T-cell (primary cell): Measurements from ENCODE around the gene PUS7. TPM values are rescaled to one million over a fixed set of nuclear protein-coding genes. Genes with fewer than 3 reads are reported as not detected.

ENCODE experiments used
- ATAC-seq, 4 experiments: fragments of 200-7000 bp in 3 of 4; fragments of 150-1000 bp in 1 of 4; cut with Tn5 transposase; replicated peaks in 1 of 4; 1 replicate in 3 of 4; 2 replicates in 1 of 4; pipeline ENCODE4 v1.10.0; 2021; ENCODE audit warnings: moderate library complexity in 3 of 4, mild to moderate bottlenecking in 2 of 4, moderate number of reproducible peaks in 1 of 4
- CTCF ChIA-PET, 2 donors: fragments of 300-600 bp; sonication (Branson Sonifier 250); formaldehyde crosslinking; loops; one replicate each; lab custom pipeline; 2022; ENCODE audit warnings: antibody characterized with exemption in 2 of 2; lab: Charles Lee
- POLR2A ChIA-PET, 2 donors: fragments of 300-600 bp; sonication (Branson Sonifier 250); formaldehyde crosslinking; loops; one replicate each; lab custom pipeline; 2022; ENCODE audit warnings: antibody characterized with exemption in 2 of 2; lab: Charles Lee
- DNase-seq, 35 experiments: peaks; one replicate each; pipeline versions ENCODE4 v3.0.0 to v3.0.0-alpha.2; 2013 to 2023
- H3K27ac ChIP-seq: one replicate; pipeline ENCODE4 v1.5.1; 2013; ENCODE audit warnings: low read length
- H3K27me3 ChIP-seq, 2 experiments: replicated peaks in 1 of 2; 1 replicate in 1 of 2; 2 replicates in 1 of 2; pipeline versions ENCODE4 v1.6.1 to v1.7.0; 2013; ENCODE audit warnings: low read length in 1 of 2, mixed read lengths in 1 of 2; ENCODE audit not compliant: control insufficient read depth in 2 of 2, insufficient read depth in 2 of 2; ENCODE audit errors: extremely low read depth in 1 of 2
- H3K36me3 ChIP-seq, 2 donors: 1 replicate in 1 of 2; 2 replicates in 1 of 2; pipeline versions ENCODE4 v1.6.1 to v1.7.0; 2013; ENCODE audit warnings: low read length in 1 of 2; ENCODE audit not compliant: control insufficient read depth in 2 of 2, insufficient read depth in 1 of 2; ENCODE audit errors: extremely low read depth in 1 of 2
- H3K4me1 ChIP-seq, 2 experiments: 1 replicate in 1 of 2; 2 replicates in 1 of 2; pipeline versions ENCODE4 v1.6.1 to v1.7.0; 2013; ENCODE audit warnings: low read length in 2 of 2, mixed read lengths in 1 of 2; ENCODE audit not compliant: insufficient read depth in 2 of 2, control insufficient read depth in 1 of 2; ENCODE audit errors: extremely low read depth in 1 of 2
- H3K4me3 ChIP-seq, 2 donors: 1 replicate in 1 of 2; 2 replicates in 1 of 2; pipeline versions ENCODE4 v1.5.1 to v1.7.0; 2013; ENCODE audit warnings: mild to moderate bottlenecking in 2 of 2, low read length in 1 of 2, moderate library complexity in 1 of 2; ENCODE audit not compliant: control insufficient read depth in 1 of 2; ENCODE audit errors: extremely low read depth in 1 of 2
- H3K9me3 ChIP-seq: 2 replicates; pipeline ENCODE4 v1.7.0; 2013
- H3K27ac Mint-ChIP-seq, 2 donors: one replicate each; pipeline ENCODE4 v1.8.0; 2020 to 2021; ENCODE audit warnings: mild to moderate bottlenecking in 2 of 2, mixed read lengths in 2 of 2
- H3K27me3 Mint-ChIP-seq, 2 donors: one replicate each; pipeline ENCODE4 v1.8.0; 2021 to 2022; ENCODE audit warnings: mixed read lengths in 2 of 2
- H3K36me3 Mint-ChIP-seq: one replicate; pipeline ENCODE4 v1.8.0; 2021; ENCODE audit warnings: mixed read lengths
- H3K4me1 Mint-ChIP-seq, 3 donors: one replicate each; pipeline ENCODE4 v1.8.0; 2020 to 2022; ENCODE audit warnings: mixed read lengths in 3 of 3, mild to moderate bottlenecking in 1 of 3
- H3K4me3 Mint-ChIP-seq, 3 donors: one replicate each; pipeline ENCODE4 v1.8.0; 2020 to 2022; ENCODE audit warnings: mild to moderate bottlenecking in 3 of 3, mixed read lengths in 3 of 3, moderate library complexity in 3 of 3
- H3K9me3 Mint-ChIP-seq, 3 donors: one replicate each; pipeline ENCODE4 v1.8.0; 2020 to 2022; ENCODE audit warnings: mixed read lengths in 3 of 3
- WGBS: methylation state at CpG from one replicate; pipeline ENCODE4 v1.1.5; 2013; ENCODE audit warnings: missing lambda C conversion rate; ENCODE audit not compliant: insufficient coverage; 5-methylcytosine and 5-hydroxymethylcytosine counted together
- total RNA-seq, 35 experiments: library from RNA in 6 of 35; stranded (reverse) in 6 of 35; fragments of 120-200 nt in 1 of 35; gene quantifications; one replicate each; pipeline versions ENCODE4 v1.2.1 to v1.2.4 and lab custom pipeline; 2013 to 2026

Gene PUS7, protein sequence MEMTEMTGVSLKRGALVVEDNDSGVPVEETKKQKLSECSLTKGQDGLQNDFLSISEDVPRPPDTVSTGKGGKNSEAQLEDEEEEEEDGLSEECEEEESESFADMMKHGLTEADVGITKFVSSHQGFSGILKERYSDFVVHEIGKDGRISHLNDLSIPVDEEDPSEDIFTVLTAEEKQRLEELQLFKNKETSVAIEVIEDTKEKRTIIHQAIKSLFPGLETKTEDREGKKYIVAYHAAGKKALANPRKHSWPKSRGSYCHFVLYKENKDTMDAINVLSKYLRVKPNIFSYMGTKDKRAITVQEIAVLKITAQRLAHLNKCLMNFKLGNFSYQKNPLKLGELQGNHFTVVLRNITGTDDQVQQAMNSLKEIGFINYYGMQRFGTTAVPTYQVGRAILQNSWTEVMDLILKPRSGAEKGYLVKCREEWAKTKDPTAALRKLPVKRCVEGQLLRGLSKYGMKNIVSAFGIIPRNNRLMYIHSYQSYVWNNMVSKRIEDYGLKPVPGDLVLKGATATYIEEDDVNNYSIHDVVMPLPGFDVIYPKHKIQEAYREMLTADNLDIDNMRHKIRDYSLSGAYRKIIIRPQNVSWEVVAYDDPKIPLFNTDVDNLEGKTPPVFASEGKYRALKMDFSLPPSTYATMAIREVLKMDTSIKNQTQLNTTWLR
- total RNA-seq (10 to 100 TPM in 1 of 5 donors, 1 to 10 TPM in 4; 3.6 to 10.2 (median 5.7) TPM), total RNA-seq (lab: John Stamatoyannopoulos, UW) (7.4 to 133 (median 15.4) reads per million in 29 experiments)
- total RNA-seq (2013): 6.0 TPM

DNA sequence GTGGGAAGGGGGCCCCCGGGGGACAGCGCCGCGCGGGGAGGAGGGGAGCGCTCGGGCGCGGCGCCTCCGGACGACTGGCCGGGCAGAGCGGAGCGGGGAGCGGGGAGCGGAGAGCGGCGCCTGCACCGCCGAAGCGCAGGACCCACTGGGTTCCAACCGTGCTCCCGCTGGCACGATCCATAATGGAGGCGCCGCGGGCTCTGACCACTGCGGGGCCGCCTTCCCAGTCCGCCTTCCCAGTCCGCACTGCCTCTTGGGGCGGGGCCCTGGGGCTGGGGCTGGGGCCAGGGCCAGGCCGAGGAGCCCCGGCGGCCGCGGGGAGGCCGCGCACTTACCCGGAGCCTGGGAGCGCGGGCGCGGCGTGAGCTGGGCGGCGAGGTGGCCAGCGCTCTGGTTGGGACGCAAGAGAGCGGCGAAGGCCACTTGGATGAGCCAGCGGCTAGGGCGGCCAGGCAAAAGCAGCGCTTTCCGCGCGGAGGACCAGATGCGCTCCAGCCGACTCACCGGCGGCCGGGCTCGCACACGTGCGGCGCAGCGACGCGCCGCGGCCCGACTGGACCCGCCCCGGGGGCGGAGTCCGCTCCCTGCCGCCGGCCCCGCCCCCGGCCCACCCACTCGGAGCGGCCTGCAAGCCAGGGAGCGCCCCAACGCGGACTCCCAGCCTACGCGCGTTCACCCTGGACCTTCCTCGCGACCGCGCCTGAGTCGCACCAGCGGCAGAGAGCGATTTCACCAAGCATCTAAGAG is at the start of gene PUS7:
TSS of gene PUS7 (minus strand) at position 555 of the 747 bp plus-strand sequence. CDS start 13,759 bp downstream, outside the sequence.
- Histone ChIP-seq H3K27ac (peak within 1 kb of the TSS; percentile 76), H3K27me3 (no peaks in the 10 kb centered on the region), H3K36me3 (no peaks in the 10 kb centered on the region), H3K9me3 (no peaks in the 10 kb centered on the region), H3K4me1 (peaks cover 8 to 18% of the 10 kb centered on the region in 2 experiments), H3K4me3 (peak within 1 kb of the TSS; percentile 58 to 83)
- H3K36me3 Mint-ChIP-seq: peaks cover 3% of the 10 kb centered on the region
- no peaks in the 10 kb centered on the region for H3K27me3 Mint-ChIP-seq
- WGBS: under 1% methylated on average over 81 of the region's 96 CpGs
- no peaks in the 10 kb centered on the region for H3K9me3 Mint-ChIP-seq
- CTCF ChIA-PET: no interaction called here
- ATAC-seq (peak; percentile 95 to 99 (median 96)), DNase-seq (peak; percentile 51 to 89 (median 70))
- peak within 1 kb of the TSS; percentile 70 to 88 for H3K27ac Mint-ChIP-seq
- H3K4me1 Mint-ChIP-seq: peaks cover 13 to 20% (median 17%) of the 10 kb centered on the region in 3 donors
- POLR2A ChIA-PET: interaction anchor here in 1 of 2 donors (1.6 kb wide), 1 partner anchor 9 kb away, joined by 3 read pairs; no protein-coding TSS in a partner anchor
- H3K4me3 Mint-ChIP-seq: peak within 1 kb of the TSS; percentile 90 to 97 (median 94)

DNA sequence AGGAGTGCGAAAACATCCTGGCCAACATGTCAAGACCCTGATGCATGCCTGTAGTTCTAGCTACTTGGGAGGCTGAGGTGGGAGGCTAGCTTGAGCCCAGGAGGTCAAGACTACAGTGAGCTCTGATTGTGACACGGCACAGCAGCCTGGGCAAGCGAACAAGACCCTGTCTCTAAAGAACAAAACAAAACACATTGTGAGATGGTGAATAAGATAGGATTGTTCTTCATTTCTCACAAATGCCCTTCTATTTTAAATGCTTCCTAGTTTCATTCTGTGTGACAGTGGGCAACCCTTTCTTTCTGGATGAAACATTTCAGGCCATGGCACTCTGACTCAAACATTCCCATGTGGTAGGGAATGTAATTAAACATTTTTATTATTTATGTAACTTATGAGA is 45.8 kb upstream of the PUS7 start:
- no peak for ATAC-seq
- POLR2A ChIA-PET: no interaction called here

DNA sequence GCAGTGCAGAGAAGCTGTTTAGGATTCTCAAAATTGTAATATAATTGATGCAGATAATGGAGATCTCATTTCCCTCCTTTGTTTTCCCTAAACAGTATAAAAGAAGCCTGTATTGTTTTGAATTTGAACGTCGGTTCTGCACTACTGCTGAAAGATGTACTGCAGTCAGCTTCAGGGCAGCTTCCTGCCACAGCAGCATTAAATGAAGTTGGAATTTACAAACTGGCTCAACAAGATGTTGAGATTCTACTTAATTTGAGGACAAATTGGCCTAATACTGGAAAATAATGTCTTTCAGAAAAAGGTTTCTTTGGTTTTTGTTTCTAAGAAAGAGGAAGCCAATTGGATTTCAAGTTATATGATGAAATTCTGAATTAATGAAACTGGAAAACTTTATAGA is 45.0 kb upstream of the PUS7 start:
- POLR2A ChIA-PET: no interaction called here
- H3K27ac ChIP-seq: no peak overlapping the region
- H3K27me3 ChIP-seq: no peaks in the 10 kb centered on the region
- H3K9me3 ChIP-seq: no peaks in the 10 kb centered on the region
- Mint-ChIP-seq H3K9me3 (no peaks in the 10 kb centered on the region), H3K27me3 (no peaks in the 10 kb centered on the region), H3K36me3 (peaks cover 26% of the 10 kb centered on the region), H3K27ac (no peak overlapping the region), H3K4me3 (no peak overlapping the region), H3K4me1 (no peaks in the 10 kb centered on the region)
- CTCF ChIA-PET: interaction anchor here (0.6 to 0.7 kb wide), 3 partner anchors 19 to 1096 kb away, joined by 3 read pairs; no protein-coding TSS in a partner anchor
- H3K4me3 ChIP-seq: no peak overlapping the region
- 83% methylated on average over 2 of the region's 2 CpGs for WGBS
- no peak for DNase-seq
- peaks cover 2 to 51% of the 10 kb centered on the region in 2 donors for H3K36me3 ChIP-seq
- no peak for ATAC-seq
- no peaks in the 10 kb centered on the region for H3K4me1 ChIP-seq

More for the DNA sequence above, 45.8 kb upstream of the PUS7 start:
- H3K27ac Mint-ChIP-seq: no peak overlapping the region
- no peak overlapping the region for H3K4me3 Mint-ChIP-seq
- Histone ChIP-seq H3K27me3 (no peaks in the 10 kb centered on the region), H3K9me3 (no peaks in the 10 kb centered on the region), H3K4me3 (no peak overlapping the region), H3K27ac (no peak overlapping the region), H3K36me3 (peaks cover 2 to 51% of the 10 kb centered on the region in 2 donors), H3K4me1 (no peaks in the 10 kb centered on the region)
- H3K9me3 Mint-ChIP-seq: no peaks in the 10 kb centered on the region
- no peaks in the 10 kb centered on the region for H3K4me1 Mint-ChIP-seq
- peaks cover 25% of the 10 kb centered on the region for H3K36me3 Mint-ChIP-seq
- WGBS: no CpG with 5 or more reads among the region's 3 CpGs
- no peak for DNase-seq
- CTCF ChIA-PET: interaction anchor here in 1 of 2 donors (0.6 to 0.7 kb wide), 3 partner anchors 18 to 513 kb away, joined by 3 to 7 read pairs (median 3); no protein-coding TSS in a partner anchor
- H3K27me3 Mint-ChIP-seq: no peaks in the 10 kb centered on the region

DNA sequence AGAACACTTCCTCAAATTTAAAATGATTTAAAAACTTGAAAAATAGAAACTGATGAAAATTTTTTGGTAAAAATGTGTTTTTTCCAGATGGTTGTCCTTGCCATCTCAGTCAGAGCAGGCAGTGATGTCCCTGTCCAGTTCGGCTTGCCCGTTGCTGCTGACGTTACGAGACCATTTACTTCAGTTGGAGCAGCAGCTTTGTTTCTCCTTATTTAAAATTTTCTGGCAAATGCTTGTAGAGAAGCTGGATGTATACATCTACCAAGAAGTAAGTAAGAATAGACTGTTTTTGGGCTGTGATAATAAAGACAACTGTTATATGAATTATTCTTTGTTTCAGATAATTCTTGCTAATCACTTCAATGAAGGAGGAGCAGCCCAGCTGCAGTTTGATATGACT is 43.1 kb upstream of the PUS7 start:
- H3K27ac ChIP-seq: no peak overlapping the region
- Mint-ChIP-seq H3K36me3 (peaks cover 27% of the 10 kb centered on the region), H3K27ac (no peak overlapping the region), H3K9me3 (no peaks in the 10 kb centered on the region), H3K4me1 (no peaks in the 10 kb centered on the region), H3K4me3 (no peak overlapping the region), H3K27me3 (no peaks in the 10 kb centered on the region)
- H3K27me3 ChIP-seq: no peaks in the 10 kb centered on the region
- H3K9me3 ChIP-seq: no peaks in the 10 kb centered on the region
- ATAC-seq (no peak), DNase-seq (no peak)
- peaks cover 9 to 57% of the 10 kb centered on the region in 2 donors for H3K36me3 ChIP-seq
- POLR2A ChIA-PET: interaction anchor here (0.6 to 0.7 kb wide), 2 partner anchors 16 to 576 kb away, joined by 3 to 4 read pairs; no protein-coding TSS in a partner anchor
- no CpG with 5 or more reads among the region's 4 CpGs for WGBS
- CTCF ChIA-PET: no interaction called here
- no peaks in the 10 kb centered on the region for H3K4me1 ChIP-seq
- H3K4me3 ChIP-seq: no peak overlapping the region

DNA sequence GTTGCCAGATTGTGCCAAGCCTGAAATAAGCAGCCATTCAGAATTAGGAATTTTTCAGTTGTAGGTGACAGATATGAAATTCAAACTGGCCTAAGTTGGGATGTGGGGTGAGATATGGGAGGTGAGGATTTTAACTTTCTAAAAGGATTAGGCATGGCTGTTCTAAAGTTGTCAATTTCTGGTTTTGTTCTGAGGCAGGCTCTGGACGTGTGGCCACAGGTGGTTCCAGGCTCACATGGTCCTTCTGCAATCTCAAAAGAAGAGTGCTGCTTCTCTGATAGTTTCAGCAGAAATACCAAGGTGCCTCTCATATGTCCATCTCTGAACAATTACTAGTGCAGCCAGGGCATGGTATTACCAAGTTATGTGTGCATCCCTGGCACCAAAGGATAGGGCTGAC is 37.9 kb upstream of the PUS7 start:
- H3K27me3 Mint-ChIP-seq: no peaks in the 10 kb centered on the region
- H3K9me3 Mint-ChIP-seq: no peaks in the 10 kb centered on the region
- Histone ChIP-seq H3K9me3 (no peaks in the 10 kb centered on the region), H3K4me1 (no peaks in the 10 kb centered on the region), H3K4me3 (no peak overlapping the region), H3K36me3 (peaks cover 11 to 44% of the 10 kb centered on the region in 2 donors), H3K27me3 (no peaks in the 10 kb centered on the region), H3K27ac (no peak overlapping the region)
- ChIA-PET POLR2A (no interaction called here), CTCF (no interaction called here)
- no CpG with 5 or more reads among the region's 1 CpG for WGBS
- no peak overlapping the region for H3K27ac Mint-ChIP-seq
- no peak overlapping the region for H3K4me3 Mint-ChIP-seq
- no peak for ATAC-seq
- DNase-seq: no peak
- no peaks in the 10 kb centered on the region for H3K4me1 Mint-ChIP-seq
- peaks cover 25% of the 10 kb centered on the region for H3K36me3 Mint-ChIP-seq

DNA sequence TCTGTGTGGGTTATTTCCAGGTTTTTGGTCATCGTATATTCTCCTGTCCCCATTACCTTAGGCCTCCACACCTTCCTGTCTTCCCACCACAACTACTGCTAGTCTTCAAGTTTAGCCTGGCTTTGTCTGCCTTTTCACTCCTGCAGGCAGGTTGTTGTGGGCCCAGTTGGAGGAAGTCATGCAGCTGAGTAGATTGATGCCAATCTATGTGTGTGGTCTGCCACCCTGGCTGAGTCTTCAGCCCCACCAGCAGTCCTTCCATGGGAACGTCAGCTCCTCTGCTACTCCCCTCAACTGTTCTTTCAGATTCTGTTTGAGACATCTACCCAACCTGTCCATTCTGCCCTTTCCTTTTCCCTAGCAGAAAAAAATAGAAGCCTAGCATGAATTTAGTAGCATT is 16.3 kb upstream of the PUS7 start:
- peaks cover 13 to 33% (median 31%) of the 10 kb centered on the region in 3 donors for H3K4me1 Mint-ChIP-seq
- no peak overlapping the region for H3K27ac Mint-ChIP-seq
- no peak overlapping the region for H3K27ac ChIP-seq
- peaks cover 16 to 62% of the 10 kb centered on the region in 2 donors for H3K36me3 ChIP-seq
- no peaks in the 10 kb centered on the region for H3K27me3 ChIP-seq
- ChIA-PET POLR2A (interaction anchor here in 1 of 2 donors (0.6 kb wide), 1 partner anchor 392 kb away, joined by 4 read pairs; no protein-coding TSS in a partner anchor), CTCF (no interaction called here)
- peaks cover 26% of the 10 kb centered on the region for H3K36me3 Mint-ChIP-seq
- no peak overlapping the region for H3K4me3 Mint-ChIP-seq
- H3K9me3 ChIP-seq: no peaks in the 10 kb centered on the region
- H3K9me3 Mint-ChIP-seq: no peaks in the 10 kb centered on the region
- H3K27me3 Mint-ChIP-seq: no peaks in the 10 kb centered on the region
- 67% methylated on average over 1 of the region's 2 CpGs for WGBS
- no peak for DNase-seq
- no peak for ATAC-seq
- no peak overlapping the region for H3K4me3 ChIP-seq
- H3K4me1 ChIP-seq: peaks cover 5 to 9% of the 10 kb centered on the region in 2 experiments
